PC-3 (cell line): Measurements from ENCODE around the gene KCNK6. TPM values are rescaled to one million over a fixed set of nuclear protein-coding genes. Genes with fewer than 3 reads are reported as not detected.

Source experiments
- ATAC-seq: fragments of 200-7000 bp; cut with Tn5 transposase; 2 replicates; pipeline ENCODE4 v1.9.1; 2020; ENCODE audit warnings: mild to moderate bottlenecking, moderate library complexity
- BruUV-seq: library from RNA; stranded (reverse); fragments of 400-500 nt; replicated peaks from 2 replicates; lab custom pipeline; 2021; lab: Mats Ljungman, UMichigan
- CTCF ChIA-PET: fragments of 300-600 bp; sonication (Branson Sonifier 250); formaldehyde crosslinking; loops from one replicate; lab custom pipeline; 2022; ENCODE audit warnings: antibody characterized with exemption; lab: Charles Lee
- POLR2A ChIA-PET: fragments of 300-600 bp; sonication (Branson Sonifier 250); formaldehyde crosslinking; loops from one replicate; lab custom pipeline; 2022; ENCODE audit warnings: antibody characterized with exemption; ENCODE audit not compliant: unreplicated experiment; lab: Charles Lee
- DNase-seq: peaks from one replicate; pipeline ENCODE4 v3.0.0-alpha.2; 2015
- H2AFZ ChIP-seq: fragments of 300-600 bp; sonication (generic); 2 replicates; pipeline ENCODE4 v1.6.0; 2016; ENCODE audit warnings: antibody characterized with exemption, low read length
- H3F3A ChIP-seq: fragments of 300-600 bp; sonication (generic); one replicate; pipeline ENCODE4 v1.6.0; 2017; ENCODE audit warnings: antibody characterized with exemption, low read length, control low read depth, mild to moderate bottlenecking; ENCODE audit not compliant: unreplicated experiment
- H3K27ac ChIP-seq: fragments of 300-600 bp; sonication (generic); 2 replicates; pipeline ENCODE4 v1.5.1; 2016; ENCODE audit warnings: mild to moderate bottlenecking, low read length
- H3K27me3 ChIP-seq: fragments of 300-600 bp; sonication (generic); 2 replicates; pipeline ENCODE4 v1.6.1; 2016; ENCODE audit warnings: low read length, mixed read lengths
- H3K36me3 ChIP-seq: fragments of 300-600 bp; sonication (generic); 2 replicates; pipeline ENCODE4 v1.6.1; 2016; ENCODE audit warnings: low read depth, mixed run types, low read length, mixed read lengths
- H3K4me1 ChIP-seq: fragments of 300-600 bp; sonication (generic); 2 replicates; pipeline ENCODE4 v1.5.1; 2016; ENCODE audit warnings: low read length; ENCODE audit not compliant: insufficient read depth
- H3K4me2 ChIP-seq: fragments of 300-600 bp; sonication (generic); 2 replicates; pipeline ENCODE4 v1.6.0; 2016; ENCODE audit warnings: low read length
- H3K4me3 ChIP-seq: fragments of 300-600 bp; sonication (generic); 2 replicates; pipeline ENCODE4 v1.5.1; 2016; ENCODE audit warnings: mild to moderate bottlenecking, low read length, mixed read lengths
- H3K79me2 ChIP-seq: fragments of 300-600 bp; sonication (generic); 2 replicates; pipeline ENCODE4 v1.6.1; 2017; ENCODE audit warnings: low read length, mixed read lengths
- H3K9ac ChIP-seq: fragments of 300-600 bp; sonication (generic); 2 replicates; pipeline ENCODE4 v1.6.0; 2016; ENCODE audit warnings: mild to moderate bottlenecking, low read length
- H3K9me2 ChIP-seq: fragments of 300-600 bp; sonication (generic); replicated peaks from 2 replicates; pipeline ENCODE4 v1.6.1; 2016; ENCODE audit warnings: mixed run types, low read length, mixed read lengths
- H3K9me3 ChIP-seq: fragments of 300-600 bp; sonication (generic); 2 replicates; pipeline ENCODE4 v1.6.1; 2016; ENCODE audit warnings: low read length, mixed read lengths
- H4K20me1 ChIP-seq: fragments of 300-600 bp; sonication (generic); 2 replicates; pipeline ENCODE4 v1.6.1; 2016; ENCODE audit warnings: low read length, mixed read lengths
- CTCF ChIP-seq: fragments of 300-600 bp; sonication (generic); conservative IDR thresholded peaks from 2 replicates; pipeline ENCODE4 v1.5.1; 2017; ENCODE audit warnings: antibody characterized with exemption, low read depth, mild to moderate bottlenecking, low read length
- EZH2 ChIP-seq: fragments of 300-600 bp; sonication (generic); IDR thresholded peaks from one replicate; pipeline ENCODE4 v1.6.1; 2017; ENCODE audit warnings: antibody characterized with exemption, mild to moderate bottlenecking, low read length; ENCODE audit not compliant: unreplicated experiment
- EZH2phosphoT487 ChIP-seq: fragments of 300-600 bp; sonication (generic); IDR thresholded peaks from 2 replicates; pipeline ENCODE4 v1.6.1; 2018; ENCODE audit warnings: mild to moderate bottlenecking, antibody characterized with exemption, low read length, borderline replicate concordance
- intact Hi-C: fragments of 100-400 bp; cut with micrococcal nuclease; formaldehyde crosslinking; loops from 2 replicates; pipeline ENCODE4 v1.9.0; 2023
- total RNA-seq: library from RNA; depleted of rRNA; stranded (reverse); fragments of >200 nt; gene quantifications from 2 replicates; pipeline ENCODE4 v1.2.3, GENCODE V29; 2014

The KCNK6 gene
- total RNA-seq, 1 experiment from 2014 or later, result 3.3 TPM

DNA sequence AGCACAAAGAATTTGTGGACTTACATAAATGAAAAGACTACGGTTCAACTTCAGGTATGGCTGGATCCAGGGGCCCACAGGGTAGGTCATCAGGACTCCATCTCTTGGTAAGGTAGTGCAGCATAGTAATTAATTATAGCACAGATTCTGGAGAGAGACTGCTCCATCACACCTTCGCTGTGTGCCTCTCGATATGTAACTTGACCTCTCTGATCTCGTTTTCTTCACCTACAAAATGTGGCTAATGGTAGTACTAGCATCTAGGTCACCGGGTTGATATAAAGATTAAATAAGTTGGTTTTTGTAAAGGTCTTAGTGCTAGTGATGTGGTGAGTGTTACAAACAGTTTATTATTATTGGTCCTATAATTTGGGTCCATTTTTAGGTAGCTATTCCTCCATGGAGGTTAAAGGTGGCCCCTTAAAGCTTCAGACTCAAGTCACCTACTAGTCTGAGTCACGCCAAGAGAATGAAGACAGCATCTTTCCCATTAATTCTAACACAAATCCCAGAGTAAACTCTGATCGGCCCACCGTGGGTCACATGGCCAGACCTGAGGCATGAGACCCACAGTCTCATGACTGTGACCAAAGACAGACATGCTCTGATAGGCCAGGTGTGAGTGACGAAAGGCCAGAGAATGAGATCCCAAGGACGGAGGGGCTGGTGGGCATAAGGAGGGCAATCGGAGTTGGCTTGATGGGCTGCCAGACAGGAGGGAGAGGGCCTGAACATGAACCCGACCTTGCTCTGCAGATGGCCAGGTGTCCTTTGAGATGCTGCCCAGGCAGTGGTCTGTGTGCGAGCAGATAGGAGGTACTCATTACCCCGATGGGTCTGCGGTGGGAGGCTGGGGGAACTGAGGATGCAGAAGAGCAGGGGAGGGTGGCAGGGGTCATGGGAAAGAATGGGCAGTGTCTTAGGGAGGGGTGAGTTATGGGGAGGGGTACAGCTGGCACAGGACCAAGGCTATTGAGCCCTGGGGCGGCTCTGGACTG, 36.4 kb downstream of the KCNK6 start:
- H3K4me2 ChIP-seq, result no peak overlapping the region
- ATAC-seq (no peak), DNase-seq (no peak)
- H3K9me3 ChIP-seq, result no peaks in the 10 kb centered on the region
- H3K27ac ChIP-seq, result no peak overlapping the region
- H3K79me2 ChIP-seq, result no peaks in the 10 kb centered on the region
- no peak overlapping the region for H3K4me3 ChIP-seq
- peaks cover 20% of the 10 kb centered on the region for H3K27me3 ChIP-seq
- BruUV-seq, result no TSS peak
- TF ChIP-seq CTCF, result no peak
- TF ChIP-seq EZH2phosphoT487, result no peak
- no peak for TF ChIP-seq EZH2
- H3F3A ChIP-seq, result no peaks in the 10 kb centered on the region
- H3K9me2 ChIP-seq, result no peaks in the 10 kb centered on the region
- no peak overlapping the region for H3K9ac ChIP-seq
- no peak overlapping the region for H2AFZ ChIP-seq
- H4K20me1 ChIP-seq, result no peaks in the 10 kb centered on the region
- POLR2A ChIA-PET, result no interaction called here
- intact Hi-C loops, result no loop called here
- H3K36me3 ChIP-seq, result no peaks in the 10 kb centered on the region
- H3K4me1 ChIP-seq, result peaks cover under 1% of the 10 kb centered on the region; the same call in 1 of the 2 replicates
- CTCF ChIA-PET, result no interaction called here

DNA sequence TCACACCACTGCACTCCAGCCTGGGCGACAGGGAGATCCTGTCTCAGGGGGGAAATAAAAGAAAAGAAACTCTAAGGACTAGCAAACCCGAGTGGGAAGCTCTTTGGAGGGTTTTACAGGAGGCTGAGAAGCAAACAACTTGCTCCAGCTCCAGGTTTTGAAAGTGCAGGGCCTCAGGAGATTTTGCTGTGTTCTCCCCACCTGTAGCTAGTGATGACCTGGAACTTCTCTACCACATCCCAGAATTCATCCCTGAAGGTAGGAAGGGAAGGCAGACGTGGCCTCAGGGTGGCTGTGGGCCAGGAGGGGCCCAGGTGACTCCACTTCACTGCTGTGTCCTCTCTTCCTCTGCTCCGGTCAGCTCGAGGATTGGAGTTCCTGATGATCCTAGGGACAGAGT, 38.4 kb downstream of the KCNK6 start:
- Histone ChIP-seq H3K36me3 (no peaks in the 10 kb centered on the region), H3K79me2 (no peaks in the 10 kb centered on the region), H4K20me1 (no peaks in the 10 kb centered on the region), H3K9ac (no peak overlapping the region), H3K4me2 (no peak overlapping the region), H2AFZ (no peak overlapping the region), H3K27ac (no peak overlapping the region), H3K9me2 (no peaks in the 10 kb centered on the region), H3K27me3 (peaks cover 22% of the 10 kb centered on the region), H3K4me3 (no peak overlapping the region), H3K4me1 (peaks cover 6% of the 10 kb centered on the region; the same call in 1 of the 2 replicates), H3F3A (no peaks in the 10 kb centered on the region), H3K9me3 (no peaks in the 10 kb centered on the region)
- intact Hi-C loops, result no loop called here
- CTCF ChIA-PET, result no interaction called here
- no peak for TF ChIP-seq EZH2
- no peak for TF ChIP-seq EZH2phosphoT487
- TF ChIP-seq CTCF, result no peak
- POLR2A ChIA-PET, result no interaction called here
- ATAC-seq (no peak), DNase-seq (no peak)
- no TSS peak for BruUV-seq
